ENCODE data around the gene CASKIN1. TPM values are rescaled to one million over a fixed set of nuclear protein-coding genes. Genes with fewer than 3 reads are reported as not detected.

Gene CASKIN1
- total RNA-seq, 5 donors from 2014 or later (not counting 1 experiment from before 2014, with no cell fraction given): 0.06 to 0.47 TPM; not detected in 3

- peaks cover 7% of the 10 kb centered on the region for H3K36me3 Mint-ChIP-seq
- no peaks in the 10 kb centered on the region for H3K27me3 Mint-ChIP-seq
- no peak overlapping the region for H3K27ac Mint-ChIP-seq
- ChIA-PET POLR2A (no interaction called here), CTCF (interaction anchor here in 1 of 2 donors (0.9 kb wide), 1 partner anchor 9 kb away, joined by 5 read pairs; no protein-coding TSS in a partner anchor)
- peak in 3 of 4 experiments; percentile 18 to 43 (median 32) for ATAC-seq (replicated peaks in 1 of 4)
- peak in 2 of 35 experiments; percentile 18 to 41 for DNase-seq
- H3K4me3 Mint-ChIP-seq: peak overlapping the region; percentile 6 to 67 (median 28)
- no peak overlapping the region for H3K27ac ChIP-seq (ENCODE audit: low read length)
- peak overlapping the region in 1 of 2 donors; percentile 49 for H3K4me3 ChIP-seq (ENCODE audit: control insufficient read depth in 1 of 2, extremely low read depth in 1 of 2, low read length in 1 of 2)
- H3K36me3 ChIP-seq (ENCODE audit: control insufficient read depth in 2 of 2, extremely low read depth in 1 of 2, insufficient read depth in 1 of 2, low read length in 1 of 2): peaks cover 3 to 10% of the 10 kb centered on the region in 2 donors
- H3K9me3 Mint-ChIP-seq: no peaks in the 10 kb centered on the region
- peaks cover 13 to 61% of the 10 kb centered on the region in 2 experiments for H3K4me1 ChIP-seq (ENCODE audit: control insufficient read depth in 1 of 2, extremely low read depth in 1 of 2, insufficient read depth in 2 of 2, low read length in 2 of 2)
- H3K9me3 ChIP-seq: no peaks in the 10 kb centered on the region
- peaks cover 0 to 40% of the 10 kb centered on the region in 2 experiments for H3K27me3 ChIP-seq (replicated peaks in 1 of 2; ENCODE audit: control insufficient read depth in 2 of 2, extremely low read depth in 1 of 2, insufficient read depth in 2 of 2, low read length in 1 of 2)
- peaks cover 15 to 33% (median 31%) of the 10 kb centered on the region in 3 donors for H3K4me1 Mint-ChIP-seq
- WGBS (ENCODE audit: insufficient coverage): under 1% methylated on average over 52 of the region's 62 CpGs
These were observed 47.4 kb downstream of the CASKIN1 start for GRCh38 chr16:2148714-2149629.

GRCh38 chr16:2147981-2148671 is 48.3 kb downstream of the CASKIN1 start, which contains the start of gene RAB26:
TSS of gene RAB26 (plus strand) at chr16:2148625. CDS start at chr16:2148784, 159 bp downstream.
- Histone ChIP-seq H3K36me3 (ENCODE audit: control insufficient read depth in 2 of 2, extremely low read depth in 1 of 2, insufficient read depth in 1 of 2, low read length in 1 of 2) (peaks cover 3 to 10% of the 10 kb centered on the region in 2 donors), H3K27me3 (replicated peaks in 1 of 2; ENCODE audit: control insufficient read depth in 2 of 2, extremely low read depth in 1 of 2, insufficient read depth in 2 of 2, low read length in 1 of 2) (peaks cover 0 to 39% of the 10 kb centered on the region in 2 experiments), H3K4me3 (ENCODE audit: control insufficient read depth in 1 of 2, extremely low read depth in 1 of 2, low read length in 1 of 2) (peak within 1 kb of the TSS; percentile 47 to 62), H3K9me3 (no peaks in the 10 kb centered on the region), H3K4me1 (ENCODE audit: control insufficient read depth in 1 of 2, extremely low read depth in 1 of 2, insufficient read depth in 2 of 2, low read length in 2 of 2) (peaks cover 10 to 53% of the 10 kb centered on the region in 2 experiments), H3K27ac (ENCODE audit: low read length) (no peak within 1 kb of the TSS)
- no peaks in the 10 kb centered on the region for H3K27me3 Mint-ChIP-seq
- CTCF ChIA-PET: no interaction called here
- no peaks in the 10 kb centered on the region for H3K9me3 Mint-ChIP-seq
- ATAC-seq (replicated peaks in 1 of 4): peak; percentile 82 to 87 (median 84)
- peaks cover 7 to 25% (median 22%) of the 10 kb centered on the region in 3 donors for H3K4me1 Mint-ChIP-seq
- peak in 28 of 35 experiments; percentile 12 to 77 (median 44) for DNase-seq
- POLR2A ChIA-PET: no interaction called here
- 11% methylated on average over 38 of the region's 55 CpGs for WGBS (ENCODE audit: insufficient coverage)
- no peak within 1 kb of the TSS for H3K27ac Mint-ChIP-seq
- H3K36me3 Mint-ChIP-seq: peaks cover 4% of the 10 kb centered on the region
- H3K4me3 Mint-ChIP-seq: peak within 1 kb of the TSS; percentile 6 to 67 (median 28)

GRCh38 chr16:2147378-2147777 is 49.0 kb downstream of the CASKIN1 start:
- Histone ChIP-seq H3K36me3 (ENCODE audit: control insufficient read depth in 2 of 2, extremely low read depth in 1 of 2, insufficient read depth in 1 of 2, low read length in 1 of 2) (peaks cover 3 to 10% of the 10 kb centered on the region in 2 donors), H3K9me3 (no peaks in the 10 kb centered on the region), H3K27ac (ENCODE audit: low read length) (no peak overlapping the region), H3K4me1 (ENCODE audit: control insufficient read depth in 1 of 2, extremely low read depth in 1 of 2, insufficient read depth in 2 of 2, low read length in 2 of 2) (peaks cover 4 to 45% of the 10 kb centered on the region in 2 experiments), H3K4me3 (ENCODE audit: control insufficient read depth in 1 of 2, extremely low read depth in 1 of 2, low read length in 1 of 2) (no peak overlapping the region), H3K27me3 (replicated peaks in 1 of 2; ENCODE audit: control insufficient read depth in 2 of 2, extremely low read depth in 1 of 2, insufficient read depth in 2 of 2, low read length in 1 of 2) (peaks cover 0 to 35% of the 10 kb centered on the region in 2 experiments)
- DNase-seq (no peak), ATAC-seq (replicated peaks in 1 of 4) (no peak)
- WGBS (ENCODE audit: insufficient coverage): 92% methylated on average over 5 of the region's 6 CpGs
- peaks cover 4% of the 10 kb centered on the region for H3K36me3 Mint-ChIP-seq
- H3K27me3 Mint-ChIP-seq: no peaks in the 10 kb centered on the region
- peak overlapping the region in 1 of 3 donors; percentile 55 for H3K4me3 Mint-ChIP-seq
- no peaks in the 10 kb centered on the region for H3K9me3 Mint-ChIP-seq
- H3K4me1 Mint-ChIP-seq: peaks cover 7 to 19% (median 18%) of the 10 kb centered on the region in 3 donors
- H3K27ac Mint-ChIP-seq: no peak overlapping the region
- POLR2A ChIA-PET: no interaction called here
- CTCF ChIA-PET: no interaction called here

- Mint-ChIP-seq H3K4me3 (no peak overlapping the region), H3K9me3 (no peaks in the 10 kb centered on the region), H3K27me3 (no peaks in the 10 kb centered on the region), H3K27ac (no peak overlapping the region), H3K36me3 (no peaks in the 10 kb centered on the region), H3K4me1 (peaks cover under 1 to 9% (median 7%) of the 10 kb centered on the region in 3 donors)
- CTCF ChIA-PET: interaction anchor here (0.7 to 1.8 kb wide), 2 partner anchors 9 to 168 kb away, joined by 4 to 5 read pairs; partner anchors contain the start of gene TRAF7 (in 1 of the 2)
- POLR2A ChIA-PET: no interaction called here
- ATAC-seq (replicated peaks in 1 of 4) (no peak), DNase-seq (no peak)
- H3K27me3 ChIP-seq (replicated peaks in 1 of 2; ENCODE audit: control insufficient read depth in 2 of 2, extremely low read depth in 1 of 2, insufficient read depth in 2 of 2, low read length in 1 of 2): peaks cover 0 to 27% of the 10 kb centered on the region in 2 experiments
- peaks cover 2 to 30% of the 10 kb centered on the region in 2 experiments for H3K4me1 ChIP-seq (ENCODE audit: control insufficient read depth in 1 of 2, extremely low read depth in 1 of 2, insufficient read depth in 2 of 2, low read length in 2 of 2)
- WGBS (ENCODE audit: insufficient coverage): 93% methylated on average over 5 of the region's 5 CpGs
- no peak overlapping the region for H3K4me3 ChIP-seq (ENCODE audit: control insufficient read depth in 1 of 2, extremely low read depth in 1 of 2, low read length in 1 of 2)
- no peaks in the 10 kb centered on the region for H3K9me3 ChIP-seq
- H3K36me3 ChIP-seq (ENCODE audit: control insufficient read depth in 2 of 2, extremely low read depth in 1 of 2, insufficient read depth in 1 of 2, low read length in 1 of 2): no peaks in the 10 kb centered on the region
- no peak overlapping the region for H3K27ac ChIP-seq (ENCODE audit: low read length)
These were observed 50.6 kb downstream of the CASKIN1 start for GRCh38 chr16:2145843-2146242.

DNA sequence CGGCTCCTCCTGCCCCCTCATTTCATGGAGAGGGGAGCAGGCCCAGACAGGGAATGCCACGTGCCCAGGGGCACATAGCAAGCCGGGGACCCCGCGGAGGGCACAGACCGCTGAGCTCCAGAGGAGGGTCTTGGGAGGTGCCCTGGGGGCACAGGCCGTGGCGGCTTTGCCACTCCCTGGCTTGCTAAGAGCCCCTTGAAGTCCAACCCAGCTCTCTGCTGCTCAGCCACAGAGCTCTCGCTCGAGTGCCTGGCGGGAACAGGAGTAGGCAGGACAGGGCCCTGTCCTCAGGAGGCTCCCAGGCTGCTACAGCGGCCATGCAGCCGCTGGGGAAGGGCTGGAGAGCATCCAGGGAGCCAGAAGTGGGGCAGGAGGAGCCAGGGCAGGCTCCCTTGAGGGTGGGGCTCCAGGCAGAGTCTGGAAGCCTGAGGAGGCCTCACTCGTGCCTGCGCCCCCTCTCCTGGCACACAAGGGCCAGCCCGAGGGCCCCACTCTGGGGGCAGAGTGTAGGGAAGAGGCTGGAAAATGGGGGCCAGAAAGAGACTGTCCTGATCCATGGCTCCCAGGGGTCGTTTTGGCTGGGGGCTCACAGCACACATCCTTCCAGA is 52.4 kb downstream of the CASKIN1 start:
- Mint-ChIP-seq H3K27me3 (no peaks in the 10 kb centered on the region), H3K9me3 (no peaks in the 10 kb centered on the region), H3K4me3 (no peak overlapping the region), H3K27ac (no peak overlapping the region), H3K36me3 (no peaks in the 10 kb centered on the region), H3K4me1 (peaks cover 4 to 8% (median 4%) of the 10 kb centered on the region in 3 donors)
- H3K36me3 ChIP-seq (ENCODE audit: control insufficient read depth in 2 of 2, extremely low read depth in 1 of 2, insufficient read depth in 1 of 2, low read length in 1 of 2): no peaks in the 10 kb centered on the region
- ATAC-seq (replicated peaks in 1 of 4): no peak
- DNase-seq: no peak
- no peaks in the 10 kb centered on the region for H3K9me3 ChIP-seq
- H3K4me1 ChIP-seq (ENCODE audit: control insufficient read depth in 1 of 2, extremely low read depth in 1 of 2, insufficient read depth in 2 of 2, low read length in 2 of 2): peaks cover 0 to 19% of the 10 kb centered on the region in 2 experiments
- H3K4me3 ChIP-seq (ENCODE audit: control insufficient read depth in 1 of 2, extremely low read depth in 1 of 2, low read length in 1 of 2): no peak overlapping the region
- WGBS (ENCODE audit: insufficient coverage): 86% methylated on average over 13 of the region's 17 CpGs
- peaks cover 0 to 13% of the 10 kb centered on the region in 2 experiments for H3K27me3 ChIP-seq (replicated peaks in 1 of 2; ENCODE audit: control insufficient read depth in 2 of 2, extremely low read depth in 1 of 2, insufficient read depth in 2 of 2, low read length in 1 of 2)
- CTCF ChIA-PET: interaction anchor here in 1 of 2 donors (0.9 kb wide), 1 partner anchor 11 kb away, joined by 4 read pairs; the partner anchor contains the start of gene TRAF7
- POLR2A ChIA-PET: no interaction called here
- no peak overlapping the region for H3K27ac ChIP-seq (ENCODE audit: low read length)
